NCI-H2196 (cell line): ENCODE data around the gene ZNF425.
"Not testable (repeated sequence)": the region's sequence is repeated elsewhere in the genome, so short reads cannot be mapped to it uniquely, and the experiment has no call there.

Experiments
- DNase-seq: peaks from one replicate; lab custom pipeline; 2025; ENCODE audit not compliant: unreplicated experiment; lab: John Stamatoyannopoulos, UW

The ZNF425 gene

GRCh38 chr7:149074116-149074885, 51.8 kb downstream of the ZNF425 start:
- no peak for DNase-seq

- DNase-seq = no peak
Measured at GRCh38 chr7:149072438-149072775, 53.7 kb downstream of the ZNF425 start.

DNA sequence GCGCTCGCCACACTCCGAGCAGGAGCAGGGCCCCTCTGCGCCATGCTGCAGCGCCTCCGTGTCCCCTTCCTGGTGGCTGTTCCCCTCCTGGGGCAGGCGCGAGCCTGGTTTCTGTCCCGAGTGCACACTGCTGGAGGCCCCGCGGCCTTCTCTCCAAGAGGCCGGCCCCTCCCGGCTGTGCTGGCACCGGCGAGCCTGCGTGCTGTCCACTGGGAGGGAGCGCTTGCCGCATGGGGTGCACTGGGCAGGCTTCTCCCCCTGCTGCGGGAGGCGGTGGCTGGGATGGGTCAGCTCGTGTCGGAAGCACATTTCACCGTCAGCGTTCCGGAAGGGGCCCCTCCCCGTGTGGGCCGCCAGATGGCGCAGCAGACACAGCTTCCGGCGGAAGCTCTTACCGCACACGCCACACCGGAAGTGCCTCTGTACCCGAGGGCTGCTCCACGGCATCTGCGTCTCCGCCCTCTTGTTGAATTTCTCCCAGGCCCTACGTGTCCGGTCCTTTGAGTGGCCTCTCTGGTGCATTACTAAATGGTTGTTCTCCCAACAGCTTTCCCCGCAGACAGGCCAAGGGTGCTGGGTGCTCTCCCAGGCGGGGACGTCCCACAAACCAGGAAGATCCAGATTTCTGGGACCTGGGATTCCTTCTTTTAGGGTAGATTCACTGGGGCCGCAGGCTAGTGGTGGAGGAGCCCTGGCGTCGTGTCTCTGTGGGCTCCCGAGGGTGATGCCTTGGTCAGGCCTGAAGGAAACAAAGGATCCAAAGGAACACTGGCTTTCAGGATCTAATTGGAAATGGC, 54.3 kb downstream of the ZNF425 start:
- no peak for DNase-seq

DNA sequence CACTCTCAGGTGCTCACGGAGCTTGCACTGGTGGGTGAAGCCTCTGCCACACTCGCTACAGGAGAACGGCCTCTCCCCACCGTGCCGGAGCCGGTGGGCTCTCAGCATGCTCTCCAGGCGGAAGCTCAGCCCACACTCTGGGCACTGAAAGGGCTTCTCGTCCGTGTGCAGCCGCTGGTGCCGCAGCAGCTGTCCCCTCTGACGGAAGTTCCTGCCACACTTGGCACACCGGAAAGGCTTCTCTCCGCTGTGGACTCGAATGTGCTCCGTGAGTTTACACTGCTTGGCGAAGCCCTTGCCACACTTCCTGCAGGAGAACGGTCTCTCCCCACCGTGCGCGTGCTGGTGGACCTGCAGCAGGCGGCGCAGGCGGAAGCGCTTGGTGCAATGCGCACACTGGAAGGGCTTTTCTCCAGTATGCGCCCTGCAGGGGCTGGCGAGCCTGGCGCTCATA, 54.9 kb downstream of the ZNF425 start:
- DNase-seq = no peak

GRCh38 chr7:149070372-149071125, 55.6 kb downstream of the ZNF425 start:
- DNase-seq = no peak

- no peak for DNase-seq
Measured at GRCh38 chr7:149067869-149068268, 58.3 kb downstream of the ZNF425 start.

DNA sequence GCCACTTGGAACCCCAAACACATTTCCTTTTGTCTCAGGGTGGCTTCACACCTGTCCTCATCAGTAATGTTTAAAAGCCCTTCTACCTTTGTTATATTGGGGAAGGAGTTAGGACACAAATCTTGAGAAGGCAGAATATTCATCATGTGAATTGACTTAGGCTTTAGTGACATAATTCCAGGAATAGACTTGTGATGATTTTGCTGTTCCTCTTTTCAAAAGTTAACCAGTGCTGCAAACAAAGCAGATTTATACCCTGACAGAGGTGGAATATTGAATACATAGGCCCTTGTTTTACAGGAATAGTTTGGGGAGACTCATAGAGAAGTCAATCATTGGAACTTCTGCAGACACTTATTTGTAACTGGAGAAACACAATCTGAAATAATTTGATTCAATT, 62.6 kb downstream of the ZNF425 start:
- no peak for DNase-seq

- DNase-seq = not testable (repeated sequence)
Measured at GRCh38 chr7:149062217-149062899, 63.8 kb downstream of the ZNF425 start.

DNA sequence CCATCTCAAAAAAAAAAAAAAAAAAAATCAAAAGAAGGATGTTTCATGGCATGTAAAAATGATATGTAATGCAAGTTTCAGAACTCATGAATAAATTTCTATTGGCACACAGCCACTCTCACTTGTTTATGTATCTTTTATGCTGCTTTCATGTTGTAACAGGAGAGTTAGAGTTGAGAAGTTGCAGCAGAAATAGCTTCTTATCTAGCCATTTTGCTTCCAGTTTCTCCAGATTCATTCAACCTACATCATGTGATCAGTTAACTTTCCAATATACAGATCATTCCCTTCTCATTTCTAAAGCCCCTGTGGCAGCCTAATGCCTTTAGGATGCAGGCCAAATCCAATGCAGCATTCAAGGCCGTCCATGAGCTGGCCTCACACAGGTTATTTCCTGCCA, 66.0 kb downstream of the ZNF425 start:
- no peak for DNase-seq

DNA sequence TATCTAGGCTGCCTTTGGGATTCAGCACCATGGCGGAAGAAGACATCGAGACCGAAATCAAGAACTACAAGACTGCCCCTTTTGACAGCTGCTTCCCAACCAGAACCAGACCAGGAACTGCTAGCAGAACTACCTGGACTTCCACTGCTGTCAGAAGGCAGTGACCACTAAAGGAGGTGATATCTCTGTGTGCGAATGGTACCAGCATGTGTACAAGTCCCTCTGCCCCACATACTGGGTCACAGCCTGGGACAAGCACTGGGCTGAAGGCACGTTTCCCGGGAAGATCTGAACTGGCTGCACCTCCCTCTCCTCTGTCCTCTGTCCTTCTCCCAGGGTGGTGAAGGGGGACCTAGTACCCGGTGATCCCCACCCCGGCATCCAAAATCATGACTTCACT, 72.2 kb downstream of the ZNF425 start:
- no peak for DNase-seq

DNA sequence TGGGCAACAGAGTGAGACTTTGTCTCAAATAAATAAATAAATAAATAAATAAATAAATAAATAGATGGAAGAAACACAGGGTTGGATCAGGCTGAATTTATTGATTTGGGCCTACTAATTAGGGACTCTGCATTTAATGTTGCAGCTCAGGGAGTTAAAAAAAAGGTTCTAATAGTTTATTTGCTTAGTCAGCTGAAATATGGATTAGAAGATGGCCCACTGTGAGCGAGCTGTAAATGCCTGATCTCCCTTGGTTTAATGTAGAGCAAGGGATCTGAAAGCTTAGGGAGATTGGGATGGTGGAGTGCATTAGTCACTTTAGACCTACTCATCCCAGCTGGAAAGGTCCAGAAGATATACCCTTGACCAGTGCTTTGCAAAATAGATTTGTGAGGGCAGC, 72.7 kb downstream of the ZNF425 start:
- DNase-seq = no peak
